ENCODE results near the gene NTHL1. TPM values are rescaled to one million over a fixed set of nuclear protein-coding genes. Genes with fewer than 3 reads are reported as not detected.

The NTHL1 gene
- total RNA-seq, 1 experiment from 2014 or later = 52.0 TPM

- Histone ChIP-seq H4K5ac (ENCODE audit: insufficient read length, low read depth, low read length) (no peak overlapping the region), H2AFZ (ENCODE audit: low read length) (no peak overlapping the region), H3K23ac (ENCODE audit: insufficient read length, low read depth, low read length) (no peak overlapping the region), H3K9me3 (ENCODE audit: control insufficient read depth, low read depth, low read length) (no peaks in the 10 kb centered on the region), H2BK5ac (ENCODE audit: insufficient read length, low read length) (no peak overlapping the region), H2BK15ac (ENCODE audit: low read depth, low read length) (no peak overlapping the region), H3K9ac (ENCODE audit: extremely low read depth, insufficient read length, low read length) (no peak overlapping the region), H3K79me2 (ENCODE audit: insufficient read depth, low read length) (no peaks in the 10 kb centered on the region), H3K4me2 (ENCODE audit: insufficient read depth, insufficient read length, low read length) (no peak overlapping the region), H4K20me1 (ENCODE audit: control insufficient read depth, insufficient read depth, insufficient read length) (no peaks in the 10 kb centered on the region), H2BK20ac (ENCODE audit: low read depth, low read length, poor library complexity, severe bottlenecking) (no peak overlapping the region), H2BK120ac (ENCODE audit: low read depth, low read length, poor library complexity, severe bottlenecking) (no peak overlapping the region), H2BK12ac (ENCODE audit: insufficient read length, low read depth, low read length) (no peak overlapping the region), H3K23me2 (ENCODE audit: insufficient read length, low read depth, low read length, poor library complexity, severe bottlenecking) (peaks cover 3% of the 10 kb centered on the region), H3K79me1 (ENCODE audit: insufficient read depth, low read depth, low read length, poor library complexity, severe bottlenecking) (no peaks in the 10 kb centered on the region), H2AK5ac (ENCODE audit: insufficient read length, low read length) (no peak overlapping the region), H3K56ac (ENCODE audit: insufficient read length, low read depth, low read length) (no peak overlapping the region), H3K4ac (ENCODE audit: low read depth, low read length) (no peak overlapping the region), H3T11ph (ENCODE audit: low read length) (no peak overlapping the region), H3K4me1 (ENCODE audit: insufficient read depth, low read length) (no peaks in the 10 kb centered on the region), H3K18ac (ENCODE audit: insufficient read length, low read depth, low read length) (no peak overlapping the region), H3K27ac (ENCODE audit: insufficient read length, low read depth, low read length) (no peak overlapping the region), H4K8ac (replicated peaks; ENCODE audit: insufficient read length, low read depth, low read length) (no peak overlapping the region), H3K27me3 (ENCODE audit: insufficient read depth, low read length) (peaks cover 7% of the 10 kb centered on the region; the same call in 1 of the 2 replicates), H4K91ac (ENCODE audit: insufficient read length, low read depth, low read length) (no peak overlapping the region), H3K14ac (ENCODE audit: insufficient read depth, low read length) (no peak overlapping the region)
- no peaks in the 10 kb centered on the region for H3K9me3 Mint-ChIP-seq
- H3K27me3 Mint-ChIP-seq (ENCODE audit: low read depth) = peaks cover 25% of the 10 kb centered on the region
- WGBS (ENCODE audit: extremely low coverage, insufficient read length, low lambda C conversion rate) = no CpG with 5 or more reads among the region's 22 CpGs
- TF ChIP-seq CTCF (conservative IDR thresholded peaks at IDR 0.05) = no peak
- H3K36me3 Mint-ChIP-seq (ENCODE audit: insufficient read depth in 1 of 3, low read depth in 3 of 3) = no peaks in the 10 kb centered on the region
- H3K4me3 Mint-ChIP-seq = no peak overlapping the region
- H3K4me1 Mint-ChIP-seq = peaks cover 7 to 8% of the 10 kb centered on the region in 2 experiments
- no peak for DNase-seq
- no peak overlapping the region for H3K27ac Mint-ChIP-seq
These were observed 18.3 kb downstream of the NTHL1 start for GRCh38 chr16:2029350-2029749.
